ENCODE measurements around the gene TOB1. TPM values are rescaled to one million over a fixed set of nuclear protein-coding genes. Genes with fewer than 3 reads are reported as not detected.

The TOB1 gene
- total RNA-seq, 1 experiment from 2014 or later = 86.0 TPM

DNA sequence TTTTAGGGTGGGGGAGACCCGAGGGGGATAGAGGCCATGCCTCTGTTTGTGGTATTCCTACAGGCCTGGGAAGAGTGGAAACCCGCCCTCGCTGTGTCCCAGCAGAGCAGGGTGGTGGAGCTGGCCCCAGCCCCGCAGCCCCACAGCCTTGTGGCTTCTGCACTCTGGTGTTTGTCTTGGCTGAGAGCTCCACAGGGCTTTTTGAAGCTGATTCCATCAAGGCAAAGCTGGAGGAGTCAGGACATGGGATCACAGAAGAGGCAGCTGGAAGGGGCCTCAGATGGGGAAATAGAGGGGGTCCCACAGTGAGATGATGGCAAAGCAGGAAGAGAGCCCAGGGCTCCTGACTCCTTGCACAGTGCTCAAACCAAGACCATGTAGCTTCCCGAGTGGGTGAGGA lies 35.8 kb downstream of the TOB1 start:
- no peaks in the 10 kb centered on the region for H3K9me2 ChIP-seq (ENCODE audit: insufficient read depth)
- H3K4me1 ChIP-seq (ENCODE audit: control insufficient read depth in 1 of 2, insufficient read depth in 2 of 2, low read length in 2 of 2) = no peaks in the 10 kb centered on the region
- no peak for DNase-seq (ENCODE audit: low read depth, low spot score)
- RAD21 ChIA-PET (ENCODE audit: low non-redundant PET in 1 of 2, low total read pairs in 2 of 2, uncharacterized antibody in 2 of 2, unreplicated experiment in 2 of 2) = no interaction called here
- no peak overlapping the region for H3K4me2 ChIP-seq (ENCODE audit: low read length)
- no peak overlapping the region for H3K9ac ChIP-seq (ENCODE audit: low read length)
- no peak overlapping the region for H2AFZ ChIP-seq (ENCODE audit: low read depth, low read length, poor library complexity, severe bottlenecking)
- POLR2A ChIA-PET = no interaction called here
- H3K27ac ChIP-seq (ENCODE audit: low read depth, low read length) = no peak overlapping the region
- no peaks in the 10 kb centered on the region for H3K79me2 ChIP-seq (ENCODE audit: insufficient read depth, low read length)
- H3K4me3 ChIP-seq (replicated peaks in 1 of 2; ENCODE audit: low read depth in 1 of 2, low read length in 2 of 2) = no peak overlapping the region
- TF ChIP-seq FOSL1 (IDR thresholded peaks at IDR 0.05; ENCODE audit: low read depth) = no peak
- no peak for TF ChIP-seq SRF (IDR thresholded peaks at IDR 0.05; ENCODE audit: low read depth)
- no peak for TF ChIP-seq EZH2 (IDR thresholded peaks at IDR 0.05)
- TF ChIP-seq RAD21 (IDR thresholded peaks at IDR 0.05; ENCODE audit: low read depth) = no peak
- no peak for TF ChIP-seq ZNF274 (IDR thresholded peaks at IDR 0.05; ENCODE audit: low read depth, low read length)
- TF ChIP-seq EGR1 (IDR thresholded peaks at IDR 0.05; ENCODE audit: low read depth) = no peak
- no peaks in the 10 kb centered on the region for H4K20me1 ChIP-seq (ENCODE audit: insufficient read depth)
- H3K27me3 ChIP-seq (ENCODE audit: insufficient read depth, low read length) = no peaks in the 10 kb centered on the region
- H3K36me3 ChIP-seq (ENCODE audit: control insufficient read depth in 1 of 2, insufficient read depth in 2 of 2, low read length in 2 of 2) = no peaks in the 10 kb centered on the region
- intact Hi-C loops (cut with micrococcal nuclease) = no loop called here
- BruUV-seq (replicated peaks) = no TSS peak
- ATAC-seq = no peak
- CTCF ChIA-PET = interaction anchor here (1.2 kb wide), 1 partner anchor 13 kb away, joined by 5 read pairs; no protein-coding TSS in a partner anchor
- no peaks in the 10 kb centered on the region for H3K9me3 ChIP-seq (ENCODE audit: control insufficient read depth in 1 of 2, insufficient read depth in 1 of 2, low read depth in 1 of 2, low read length in 2 of 2)

DNA sequence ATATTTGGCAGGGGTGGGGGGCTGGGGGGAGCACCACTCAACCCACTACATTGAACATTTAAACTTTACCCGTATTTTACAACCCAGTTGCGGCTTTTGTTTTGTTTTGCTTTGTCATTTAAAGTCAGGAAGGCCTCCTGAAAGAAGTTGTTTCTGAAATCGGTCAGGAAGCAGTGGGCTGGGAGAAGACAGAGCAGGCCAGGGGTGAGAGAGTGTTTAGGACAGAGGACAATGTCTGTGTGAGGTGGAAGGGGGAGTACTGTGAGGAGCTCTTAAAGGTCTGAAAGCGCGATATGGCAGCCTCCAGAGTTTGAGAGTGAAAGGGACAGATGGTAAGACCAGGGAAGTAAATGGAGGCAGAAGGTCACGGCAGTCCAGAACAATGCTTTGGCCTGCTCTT lies 36.8 kb downstream of the TOB1 start:
- RAD21 ChIA-PET (ENCODE audit: low non-redundant PET in 1 of 2, low total read pairs in 2 of 2, uncharacterized antibody in 2 of 2, unreplicated experiment in 2 of 2) = no interaction called here
- no peak overlapping the region for H3K27ac ChIP-seq (ENCODE audit: low read depth, low read length)
- ATAC-seq = no peak
- CTCF ChIA-PET = no interaction called here
- H3K9me3 ChIP-seq (ENCODE audit: control insufficient read depth in 1 of 2, insufficient read depth in 1 of 2, low read depth in 1 of 2, low read length in 2 of 2) = no peaks in the 10 kb centered on the region
- no peaks in the 10 kb centered on the region for H3K9me2 ChIP-seq (ENCODE audit: insufficient read depth)
- intact Hi-C loops (cut with micrococcal nuclease) = no loop called here
- H3K4me3 ChIP-seq (replicated peaks in 1 of 2; ENCODE audit: low read depth in 1 of 2, low read length in 2 of 2) = no peak overlapping the region
- H3K4me1 ChIP-seq (ENCODE audit: control insufficient read depth in 1 of 2, insufficient read depth in 2 of 2, low read length in 2 of 2) = no peaks in the 10 kb centered on the region
- POLR2A ChIA-PET = no interaction called here
- no peaks in the 10 kb centered on the region for H4K20me1 ChIP-seq (ENCODE audit: insufficient read depth)
- H3K9ac ChIP-seq (ENCODE audit: low read length) = no peak overlapping the region
- H3K27me3 ChIP-seq (ENCODE audit: insufficient read depth, low read length) = no peaks in the 10 kb centered on the region
- no peaks in the 10 kb centered on the region for H3K79me2 ChIP-seq (ENCODE audit: insufficient read depth, low read length)
- H2AFZ ChIP-seq (ENCODE audit: low read depth, low read length, poor library complexity, severe bottlenecking) = no peak overlapping the region
- no peaks in the 10 kb centered on the region for H3K36me3 ChIP-seq (ENCODE audit: control insufficient read depth in 1 of 2, insufficient read depth in 2 of 2, low read length in 2 of 2)
- no TSS peak for BruUV-seq (replicated peaks)
- H3K4me2 ChIP-seq (ENCODE audit: low read length) = no peak overlapping the region
- DNase-seq (ENCODE audit: low read depth, low spot score) = no peak
- TF ChIP-seq ZNF274 (IDR thresholded peaks at IDR 0.05; ENCODE audit: low read depth, low read length) (no peak), EZH2phosphoT487 (IDR thresholded peaks at IDR 0.05; ENCODE audit: borderline replicate concordance) (no peak), FOSL1 (IDR thresholded peaks at IDR 0.05; ENCODE audit: low read depth) (no peak), CEBPB (IDR thresholded peaks at IDR 0.05; ENCODE audit: low read depth) (no peak), ZFX (IDR thresholded peaks at IDR 0.05) (no peak), SP1 (IDR thresholded peaks at IDR 0.05; ENCODE audit: low read depth) (no peak), SRF (IDR thresholded peaks at IDR 0.05; ENCODE audit: low read depth) (no peak), SIN3A (IDR thresholded peaks at IDR 0.05; ENCODE audit: low read depth) (no peak), RAD21 (IDR thresholded peaks at IDR 0.05; ENCODE audit: low read depth) (no peak), YY1 (IDR thresholded peaks at IDR 0.05; ENCODE audit: extremely low read depth, insufficient replicate concordance, low read depth, low read length) (no peak), EGR1 (IDR thresholded peaks at IDR 0.05; ENCODE audit: low read depth) (no peak), POLR2AphosphoS5 (IDR thresholded peaks at IDR 0.05; ENCODE audit: low read depth, low read length) (no peak), EZH2 (IDR thresholded peaks at IDR 0.05) (no peak), JUND (IDR thresholded peaks at IDR 0.05) (no peak)
- TF ChIP-seq, protein P1, sequence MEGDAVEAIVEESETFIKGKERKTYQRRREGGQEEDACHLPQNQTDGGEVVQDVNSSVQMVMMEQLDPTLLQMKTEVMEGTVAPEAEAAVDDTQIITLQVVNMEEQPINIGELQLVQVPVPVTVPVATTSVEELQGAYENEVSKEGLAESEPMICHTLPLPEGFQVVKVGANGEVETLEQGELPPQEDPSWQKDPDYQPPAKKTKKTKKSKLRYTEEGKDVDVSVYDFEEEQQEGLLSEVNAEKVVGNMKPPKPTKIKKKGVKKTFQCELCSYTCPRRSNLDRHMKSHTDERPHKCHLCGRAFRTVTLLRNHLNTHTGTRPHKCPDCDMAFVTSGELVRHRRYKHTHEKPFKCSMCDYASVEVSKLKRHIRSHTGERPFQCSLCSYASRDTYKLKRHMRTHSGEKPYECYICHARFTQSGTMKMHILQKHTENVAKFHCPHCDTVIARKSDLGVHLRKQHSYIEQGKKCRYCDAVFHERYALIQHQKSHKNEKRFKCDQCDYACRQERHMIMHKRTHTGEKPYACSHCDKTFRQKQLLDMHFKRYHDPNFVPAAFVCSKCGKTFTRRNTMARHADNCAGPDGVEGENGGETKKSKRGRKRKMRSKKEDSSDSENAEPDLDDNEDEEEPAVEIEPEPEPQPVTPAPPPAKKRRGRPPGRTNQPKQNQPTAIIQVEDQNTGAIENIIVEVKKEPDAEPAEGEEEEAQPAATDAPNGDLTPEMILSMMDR (IDR thresholded peaks at IDR 0.05 in 2 of 3, conservative IDR thresholded peaks at IDR 0.05 in 1 of 3; ENCODE audit: borderline replicate concordance in 1 of 3, insufficient read depth in 1 of 3, low read depth in 2 of 3, low read length in 2 of 3) = no peak
- TF ChIP-seq, protein P2, sequence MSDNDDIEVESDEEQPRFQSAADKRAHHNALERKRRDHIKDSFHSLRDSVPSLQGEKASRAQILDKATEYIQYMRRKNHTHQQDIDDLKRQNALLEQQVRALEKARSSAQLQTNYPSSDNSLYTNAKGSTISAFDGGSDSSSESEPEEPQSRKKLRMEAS (IDR thresholded peaks at IDR 0.05) = no peak
- TF ChIP-seq, protein P3, sequence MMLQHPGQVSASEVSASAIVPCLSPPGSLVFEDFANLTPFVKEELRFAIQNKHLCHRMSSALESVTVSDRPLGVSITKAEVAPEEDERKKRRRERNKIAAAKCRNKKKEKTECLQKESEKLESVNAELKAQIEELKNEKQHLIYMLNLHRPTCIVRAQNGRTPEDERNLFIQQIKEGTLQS (IDR thresholded peaks at IDR 0.05) = no peak
